Endothelial cell of umbilical vein (primary cell): ENCODE data around the gene FLVCR2.

Experiments
- CTCF ChIP-seq, 2 donors: IDR thresholded peaks; 1 replicate in 1 of 2; 2 replicates in 1 of 2; pipeline ENCODE4 v1.5.1; 2011; ENCODE audit warnings: low read length in 2 of 2, mild to moderate bottlenecking in 2 of 2, moderate library complexity in 2 of 2, control low read depth in 1 of 2, inconsistent platforms in 1 of 2, low read depth in 1 of 2; ENCODE audit not compliant: insufficient read depth in 1 of 2; ENCODE audit errors: extremely low read depth in 1 of 2
- JUN ChIP-seq: IDR thresholded peaks from 2 replicates; pipeline ENCODE4 v1.6.1; 2011; ENCODE audit warnings: borderline replicate concordance, low read depth; ENCODE audit not compliant: insufficient read length, insufficient read depth
- POLR2A ChIP-seq: IDR thresholded peaks from 2 replicates; pipeline ENCODE4 v1.6.1; 2012; ENCODE audit warnings: low read depth, mild to moderate bottlenecking, control low read depth, low read length

GRCh38 chr14:75649337-75649736 is 70.9 kb downstream of the FLVCR2 start:
- TF ChIP-seq CTCF (IDR thresholded peaks at IDR 0.05; ENCODE audit: extremely low read depth in 1 of 2, insufficient read depth in 1 of 2, low read depth in 1 of 2, low read length in 2 of 2): no peak
- no peak for TF ChIP-seq POLR2A
- no peak for TF ChIP-seq JUN
